ENCODE results near the gene PIK3C2B. TPM values are rescaled to one million over a fixed set of nuclear protein-coding genes. Genes with fewer than 3 reads are reported as not detected.

Gene PIK3C2B
- total RNA-seq, 4 donors from 2014 or later: 17.2 to 43.1 (median 25.9) TPM

- no peak for TF ChIP-seq CTCF (IDR thresholded peaks at IDR 0.05; ENCODE audit: low read depth)
Measured at GRCh38 chr1:204495078-204495753, 611 bp upstream of the PIK3C2B start.

- TF ChIP-seq CTCF (IDR thresholded peaks at IDR 0.05; ENCODE audit: low read depth): no peak
Measured at GRCh38 chr1:204493984-204494280, 673 bp downstream of the PIK3C2B start.

- TF ChIP-seq CTCF (IDR thresholded peaks at IDR 0.05; ENCODE audit: low read depth): no peak
Measured at GRCh38 chr1:204493145-204493983, 1.2 kb downstream of the PIK3C2B start.

DNA sequence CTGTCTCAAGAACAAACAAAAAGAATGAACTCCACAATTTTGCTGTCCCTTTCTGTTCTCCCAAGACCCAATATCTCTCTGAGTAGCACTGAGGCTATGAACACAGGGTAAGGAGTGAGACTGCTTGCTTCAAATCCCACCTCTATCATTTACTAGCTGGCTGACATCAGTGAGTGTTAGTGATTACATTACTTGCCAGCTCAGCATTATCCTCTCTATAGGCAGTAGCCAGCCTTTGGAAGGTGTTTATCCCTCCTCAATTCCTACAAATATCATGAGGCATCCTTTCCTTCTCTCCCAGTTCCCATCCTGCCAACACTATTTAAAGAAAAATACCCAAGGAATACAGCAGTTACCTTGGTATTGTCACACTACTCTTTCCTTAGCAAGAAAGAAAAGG lies 3.0 kb downstream of the PIK3C2B start:
- no peak for TF ChIP-seq CTCF (IDR thresholded peaks at IDR 0.05; ENCODE audit: low read depth)

DNA sequence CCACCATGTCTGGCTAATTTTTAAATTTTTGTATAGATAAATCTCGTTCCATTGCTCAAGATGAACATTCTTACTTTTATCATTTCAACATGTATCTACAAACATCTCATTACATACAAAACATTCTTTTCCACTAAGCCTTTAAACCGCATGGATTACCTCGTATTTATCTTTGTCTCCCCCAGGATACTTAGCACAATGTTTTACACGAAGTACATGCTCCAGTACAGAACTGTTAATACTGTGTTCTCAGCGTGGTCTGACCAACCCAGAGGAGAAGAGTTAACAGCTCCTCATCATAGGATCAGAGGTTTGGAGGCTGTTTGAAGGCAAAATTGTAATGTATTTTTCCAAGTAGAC lies 7.4 kb downstream of the PIK3C2B start:
- TF ChIP-seq CTCF (IDR thresholded peaks at IDR 0.05; ENCODE audit: low read depth): no peak

- TF ChIP-seq CTCF (IDR thresholded peaks at IDR 0.05; ENCODE audit: low read depth): no peak
Measured at GRCh38 chr1:204483791-204484190, 10.8 kb downstream of the PIK3C2B start.

GRCh38 chr1:204480515-204480914 lies 14.1 kb downstream of the PIK3C2B start:
- no peak for TF ChIP-seq CTCF (IDR thresholded peaks at IDR 0.05; ENCODE audit: low read depth)
